Mucosa of gallbladder (tissue), 1 donor: ENCODE measurements around the gene TAF8. TPM values are rescaled to one million over a fixed set of nuclear protein-coding genes. Genes with fewer than 3 reads are reported as not detected.

ENCODE experiments used
- DNase-seq: peaks from one replicate; pipeline ENCODE4 v3.0.0-alpha.2; 2020; ENCODE audit warnings: low spot score
- total RNA-seq: library from RNA; stranded (reverse); gene quantifications from one replicate; pipeline ENCODE4 v1.2.1, GENCODE V29; 2021
- donor health status: DM: no; HTN: no; CAD: no.

Gene TAF8
- total RNA-seq, 1 donor from 2014 or later = 26.3 TPM

DNA sequence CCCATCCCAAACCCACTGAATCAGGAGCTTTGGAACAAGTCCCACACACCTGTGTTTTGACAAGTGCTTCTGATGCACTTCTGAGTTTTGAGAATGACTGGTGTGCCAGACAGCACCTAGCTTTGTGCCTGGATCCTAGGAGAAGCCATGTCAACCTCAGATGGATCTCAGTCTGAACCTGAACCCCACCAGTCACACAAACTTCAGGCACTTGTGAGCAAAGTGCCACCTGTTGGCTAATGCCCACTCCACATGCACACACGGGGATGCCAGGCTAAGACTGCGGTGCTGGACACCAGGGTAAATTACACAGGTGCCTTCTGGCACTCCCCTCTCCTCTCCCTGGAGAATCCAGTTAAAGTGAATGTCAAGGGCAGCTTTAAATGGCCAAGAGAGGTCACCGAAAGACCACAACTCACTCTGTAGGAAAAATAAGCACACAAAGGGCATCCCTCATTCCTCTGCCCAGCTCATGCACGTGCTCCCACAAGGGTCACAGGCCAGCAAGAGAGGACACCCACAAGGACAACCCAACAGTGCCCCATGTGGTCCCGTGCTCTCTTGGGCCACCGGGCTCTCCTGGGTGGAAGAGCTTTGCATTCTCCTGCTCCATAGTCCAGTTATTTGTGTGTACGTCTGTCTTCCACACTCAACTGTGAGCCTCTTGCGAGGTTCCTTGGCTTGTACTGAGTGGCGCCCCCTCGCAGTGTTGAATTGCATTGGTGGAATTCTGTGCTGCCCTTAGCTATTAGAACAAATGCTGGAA is 45.6 kb downstream of the TAF8 start:
- DNase-seq = no peak

DNA sequence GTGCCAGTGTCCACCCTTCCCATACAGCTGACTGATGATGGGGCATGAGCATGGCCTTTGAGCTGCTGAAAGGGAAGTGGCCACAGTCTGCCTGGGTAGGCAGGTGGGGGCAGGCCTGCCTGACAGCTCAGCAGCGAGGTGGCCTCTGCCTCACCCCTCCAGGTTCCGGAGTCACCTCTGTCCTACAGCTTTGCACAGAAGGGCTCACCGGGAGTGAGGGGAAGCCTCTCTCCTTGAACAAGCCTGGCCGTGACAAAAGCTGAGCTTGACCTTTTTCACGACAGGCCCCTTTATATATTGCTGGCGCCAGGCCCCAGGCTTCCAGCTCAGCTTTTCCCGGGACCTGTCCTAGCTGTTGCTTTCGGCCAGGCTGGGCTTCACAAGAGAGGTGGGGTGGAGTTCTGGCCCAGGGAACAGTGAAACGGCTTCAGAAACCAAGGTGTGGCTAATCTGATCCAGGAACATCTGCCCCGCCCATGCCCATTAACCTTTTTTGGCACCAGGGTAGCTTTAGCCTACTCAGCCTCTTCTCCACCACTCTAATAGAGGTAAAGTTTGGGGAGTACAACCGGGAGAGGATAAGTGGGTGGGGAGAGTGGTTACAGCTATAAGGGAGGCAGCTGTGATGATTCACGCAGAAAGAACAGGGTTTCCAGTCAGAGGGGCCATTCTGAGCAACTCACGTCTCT is 49.2 kb downstream of the TAF8 start:
- DNase-seq = peak; percentile 44

DNA sequence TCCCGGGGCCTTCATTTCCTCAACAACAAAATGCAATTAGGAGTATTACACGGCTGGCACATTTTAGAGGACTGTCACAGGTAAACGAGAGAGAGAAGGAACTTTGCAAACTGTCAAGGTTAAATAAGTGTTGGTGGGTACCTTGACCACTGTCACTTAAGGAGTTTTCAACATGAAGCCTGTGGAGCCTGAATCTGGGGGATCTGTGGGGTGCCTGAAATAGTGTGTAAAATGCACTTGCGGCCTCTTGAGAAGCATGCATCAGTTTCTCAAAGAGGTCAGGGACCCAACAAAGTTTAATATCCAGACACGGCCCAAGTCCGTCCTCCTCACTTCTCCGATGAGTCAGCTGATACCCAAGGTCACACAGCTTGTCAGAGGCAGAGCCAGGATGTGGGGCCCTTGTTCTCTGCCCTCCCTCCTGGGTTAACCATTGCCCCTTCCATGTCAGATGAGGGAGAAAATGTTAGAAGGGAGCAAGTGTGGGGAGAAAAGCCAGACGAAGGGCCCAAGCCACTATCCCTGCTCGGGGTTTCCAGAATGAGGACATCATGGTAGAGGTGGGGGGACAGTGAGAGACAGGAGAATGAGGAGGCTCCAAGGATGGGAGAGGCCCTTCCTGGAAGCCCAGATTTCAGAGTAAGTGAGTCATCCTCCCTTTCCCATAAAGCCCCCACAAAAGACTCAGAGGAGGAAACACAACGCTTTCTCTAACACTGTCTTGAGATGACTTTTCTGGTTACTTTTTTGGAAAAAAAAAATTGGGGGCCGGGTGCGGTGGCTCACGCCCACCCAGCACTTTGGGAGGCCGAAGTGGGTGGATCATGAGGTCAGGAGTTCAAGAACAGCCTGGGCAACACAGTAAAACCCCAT is 49.9 kb downstream of the TAF8 start:
- peak; percentile 45 for DNase-seq

DNA sequence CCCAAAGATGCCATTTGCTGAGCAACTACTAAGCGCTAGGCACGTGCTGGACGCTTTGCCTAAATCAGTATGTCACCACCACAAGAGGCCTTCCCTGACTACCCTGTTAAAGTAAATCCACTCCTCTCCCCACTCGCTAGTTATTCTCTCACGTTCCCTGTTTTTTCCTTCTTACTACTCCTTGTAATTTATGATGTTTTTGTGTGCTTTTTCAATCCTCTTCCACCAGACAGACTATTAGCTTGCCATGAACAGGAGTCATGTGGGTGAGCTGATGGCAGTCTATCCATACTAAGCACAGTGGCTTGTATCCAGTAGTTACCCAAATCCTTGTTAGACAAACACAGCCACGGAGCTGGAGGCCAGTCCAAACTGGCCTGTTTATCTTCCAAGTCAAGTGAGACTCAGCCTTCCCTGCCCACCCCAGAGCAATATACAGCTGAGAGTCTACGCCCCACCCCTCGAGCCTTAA is 50.9 kb downstream of the TAF8 start:
- no peak for DNase-seq

DNA sequence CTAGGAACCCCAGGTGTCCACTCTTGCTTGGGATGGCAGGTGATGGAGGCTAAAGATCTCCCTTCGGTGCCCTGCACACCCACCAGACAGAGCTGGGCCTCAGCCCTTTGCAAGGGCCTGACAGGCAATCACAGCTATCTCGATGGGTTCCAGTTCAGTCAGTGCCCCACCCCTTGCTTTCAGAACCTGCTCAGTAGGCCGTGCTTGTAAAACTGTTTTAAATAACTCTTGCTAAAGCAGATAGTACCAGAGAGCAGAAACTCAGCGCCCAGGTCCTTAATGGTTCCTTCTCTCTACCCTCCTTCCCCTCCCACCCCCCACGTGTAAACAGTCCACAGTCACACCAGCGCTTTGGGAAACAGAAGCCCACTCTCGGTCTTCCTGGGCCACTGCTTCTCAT is 52.9 kb downstream of the TAF8 start:
- no peak for DNase-seq

DNA sequence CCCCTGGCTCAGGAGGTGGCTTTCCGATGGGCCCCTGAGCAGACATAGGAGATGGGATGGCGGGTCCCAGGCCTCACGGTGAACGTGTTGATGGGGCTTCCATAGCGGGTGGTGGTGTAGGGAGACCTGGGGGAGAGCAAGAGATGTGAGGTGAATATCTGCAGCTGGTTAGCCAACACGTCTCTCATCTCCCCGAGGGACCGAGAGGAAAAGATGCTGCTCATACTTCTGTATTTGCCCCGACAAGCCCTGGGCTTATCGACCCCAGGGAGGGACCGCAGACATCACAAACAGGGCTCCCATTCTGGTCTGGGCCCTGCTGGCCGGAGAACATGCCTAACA is 53.4 kb downstream of the TAF8 start:
- DNase-seq = no peak

DNA sequence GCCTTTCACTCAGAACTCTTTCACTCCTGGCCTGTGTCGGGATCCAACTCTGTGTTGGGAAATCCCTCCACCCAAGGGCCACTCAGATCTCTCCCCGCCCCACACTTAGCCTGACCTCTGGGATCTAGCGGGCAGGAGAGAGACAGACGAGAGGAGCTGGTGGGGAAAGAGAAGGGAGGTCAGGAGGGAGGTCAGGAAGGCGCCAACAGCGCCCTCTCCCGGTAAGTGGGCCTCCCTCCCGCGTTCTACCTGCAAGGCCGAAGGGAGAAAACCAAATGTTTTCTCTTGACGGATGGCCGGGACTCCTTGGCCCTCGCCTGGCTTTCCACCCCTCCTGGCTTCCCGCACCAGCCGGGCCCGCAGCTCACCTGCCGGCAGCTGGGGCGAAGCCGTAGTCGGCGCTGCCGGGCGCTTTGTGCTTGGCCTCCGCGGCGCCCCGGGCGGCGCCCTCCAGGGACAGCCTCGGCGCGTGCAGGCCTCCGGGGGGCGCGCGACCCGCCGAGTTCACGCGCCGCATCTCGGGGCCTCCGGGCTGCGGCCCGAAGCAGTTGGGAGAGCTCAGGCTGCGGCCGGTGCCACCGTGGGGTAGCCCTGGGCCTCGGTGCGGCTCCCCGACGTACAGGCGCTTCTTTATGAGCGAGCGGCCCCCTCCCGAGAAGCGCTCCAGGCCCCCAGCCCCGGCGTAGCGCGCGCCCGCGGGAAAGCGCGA is 53.9 kb downstream of the TAF8 start:
- DNase-seq = no peak

DNA sequence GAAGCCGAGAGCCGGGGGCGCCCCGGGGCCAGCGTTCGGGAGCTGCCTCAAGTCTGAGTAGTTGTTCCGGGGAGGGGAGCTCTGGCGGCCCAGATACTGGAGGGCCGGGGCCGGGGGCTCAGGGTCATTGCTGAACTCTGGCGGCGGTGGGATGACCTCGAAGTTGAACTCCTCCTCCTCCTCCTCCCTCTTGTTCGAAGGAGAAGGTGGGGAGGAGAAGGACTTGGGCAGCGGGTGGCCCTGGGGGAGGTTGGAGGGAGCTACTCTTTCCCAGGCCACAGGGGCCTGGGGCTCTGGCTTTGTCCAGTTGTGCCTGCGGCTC is 54.4 kb downstream of the TAF8 start:
- no peak for DNase-seq

DNA sequence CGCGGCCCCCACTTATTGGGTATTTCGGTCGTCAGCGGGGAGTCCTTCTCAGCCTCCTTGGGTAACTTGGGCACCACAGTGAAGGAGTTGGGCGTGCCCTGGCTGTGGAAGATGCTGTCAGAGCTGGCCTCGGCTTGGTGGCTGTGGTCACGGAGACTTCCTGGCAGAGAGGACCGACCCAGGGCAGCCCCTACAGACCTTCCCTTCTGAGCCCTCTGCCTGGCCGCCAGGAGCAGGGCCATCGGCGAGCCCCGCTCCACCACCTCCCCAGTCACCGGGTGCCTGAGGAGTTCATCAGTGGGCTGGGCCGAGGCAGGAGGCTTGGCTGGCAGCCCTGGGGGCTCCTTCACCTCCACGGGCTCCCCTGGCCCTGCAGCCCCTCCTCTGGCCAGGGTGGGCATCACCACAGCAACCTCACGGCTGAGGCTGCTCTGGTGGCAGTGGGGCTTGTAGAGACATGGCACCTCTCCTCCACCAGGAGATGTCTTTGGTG is 54.9 kb downstream of the TAF8 start:
- no peak for DNase-seq

DNA sequence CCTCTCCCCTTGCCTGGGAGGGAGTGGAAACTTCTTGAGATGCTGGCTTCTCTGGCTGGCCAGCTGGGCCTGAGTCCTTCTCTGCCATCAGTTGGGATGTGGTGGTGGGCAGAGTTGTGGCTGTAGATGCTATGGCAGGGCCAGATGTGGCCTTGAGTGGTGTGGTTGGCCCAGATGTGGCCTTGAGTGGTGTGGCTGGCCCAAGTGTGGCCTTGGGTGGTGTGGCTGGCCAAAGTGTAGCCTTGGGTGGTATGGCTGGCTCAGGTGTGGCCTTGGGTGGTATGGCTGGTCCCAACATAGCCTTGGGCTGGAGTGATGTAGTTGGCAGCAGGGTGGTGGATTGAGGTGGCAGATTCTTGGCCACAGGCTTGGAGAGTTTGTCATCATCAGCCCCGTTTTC is 55.4 kb downstream of the TAF8 start:
- DNase-seq = no peak

DNA sequence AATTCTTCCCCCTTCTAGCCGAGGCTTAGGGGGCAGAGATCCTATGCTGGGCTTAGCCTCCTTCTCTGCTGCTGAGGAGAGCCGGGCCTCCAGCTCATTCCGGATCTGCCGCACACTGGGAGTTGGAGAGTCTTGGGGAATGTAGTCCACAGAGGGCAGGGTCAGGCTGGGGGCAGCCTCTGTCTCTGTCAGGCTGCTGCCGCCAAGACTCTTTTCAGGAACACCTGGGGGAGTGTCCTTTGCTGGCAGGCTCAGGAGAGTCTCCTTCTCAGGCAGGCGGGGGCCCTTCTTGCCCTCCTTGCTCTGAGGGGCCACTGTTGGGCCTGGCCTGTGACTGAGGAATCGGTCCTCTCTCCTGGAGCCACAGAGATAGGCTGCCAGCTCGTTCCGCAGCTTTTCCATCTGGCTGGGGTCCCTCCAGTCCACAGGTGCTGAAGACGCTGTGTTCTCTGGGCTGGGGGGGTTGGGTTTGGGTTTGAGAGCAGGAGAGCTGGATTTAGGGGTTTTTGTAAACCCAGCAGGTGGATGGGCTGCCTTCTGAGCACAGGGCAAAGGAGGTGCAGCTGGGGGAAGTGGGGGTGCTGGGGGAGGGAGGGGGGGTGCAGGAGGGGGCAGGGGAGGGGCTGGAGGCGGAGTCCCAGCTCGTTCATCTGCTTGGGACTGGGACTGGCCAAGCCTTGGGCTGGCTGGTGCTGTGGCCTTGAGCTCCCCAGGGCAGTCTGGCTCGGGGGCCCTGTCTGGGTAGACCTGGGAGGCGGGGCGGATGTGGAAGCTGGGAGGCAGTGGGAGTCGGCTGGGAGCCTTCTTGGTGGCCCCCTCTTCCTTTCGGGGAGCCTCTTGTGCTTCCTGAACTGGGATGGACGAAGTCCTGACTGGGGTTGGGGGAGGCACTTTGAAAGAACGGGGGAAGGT is 56.0 kb downstream of the TAF8 start:
- no peak for DNase-seq

DNA sequence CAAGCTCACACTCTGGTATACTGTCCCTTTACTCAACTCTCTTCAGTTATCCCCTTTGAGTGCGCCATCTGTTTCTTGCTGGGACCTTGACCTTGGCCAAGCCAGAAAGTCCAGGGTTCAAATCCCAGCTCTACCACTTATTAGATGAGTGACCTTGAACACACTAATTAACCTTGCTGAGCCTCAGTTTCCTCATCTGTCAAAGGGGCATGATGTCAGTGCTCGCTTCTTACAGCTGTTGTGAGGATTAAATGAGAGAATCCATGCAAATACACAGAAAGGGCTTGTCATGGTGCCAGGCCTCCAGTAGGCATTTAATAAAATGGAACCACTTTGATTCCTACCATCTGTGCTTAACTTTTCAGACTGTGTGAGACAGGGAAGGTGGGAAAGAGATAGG is 57.7 kb downstream of the TAF8 start:
- DNase-seq = no peak

DNA sequence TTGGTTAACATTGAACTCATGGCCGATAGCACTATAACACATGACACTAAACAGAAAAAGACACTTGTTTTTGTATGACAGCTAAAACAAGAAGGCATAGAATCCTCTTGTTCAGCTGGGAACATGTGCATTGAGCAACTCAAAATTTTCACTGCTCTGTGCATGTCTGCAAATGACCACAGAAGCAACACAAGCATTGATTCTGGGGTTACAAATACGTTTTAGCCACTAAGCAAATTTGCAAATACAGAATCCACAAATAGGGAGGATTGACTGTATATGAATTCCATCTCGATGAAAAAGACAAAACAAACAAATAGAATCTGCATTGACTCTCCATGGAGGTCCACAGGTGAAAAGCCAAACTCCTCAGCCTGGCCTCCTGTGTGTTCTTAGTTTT is 60.4 kb downstream of the TAF8 start:
- no peak for DNase-seq

DNA sequence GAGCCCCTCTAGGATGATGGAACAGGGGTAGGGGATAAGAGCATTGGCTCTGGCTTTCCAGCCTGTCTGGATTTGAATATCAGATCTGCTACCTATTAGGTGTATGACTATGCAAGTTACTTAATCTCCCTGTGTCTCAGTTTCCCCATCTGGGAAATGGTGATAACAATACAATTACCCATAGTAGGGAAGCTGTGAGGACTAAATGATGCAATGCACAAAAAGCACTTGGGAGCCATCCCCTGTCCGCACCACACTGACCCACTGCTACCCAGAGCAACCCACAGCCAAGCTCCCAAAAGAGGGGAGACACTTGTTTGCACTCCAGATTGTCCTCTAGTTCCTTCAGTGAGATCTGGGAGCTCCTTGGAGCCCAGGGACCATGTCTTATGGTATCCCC is 62.0 kb downstream of the TAF8 start:
- no peak for DNase-seq

DNA sequence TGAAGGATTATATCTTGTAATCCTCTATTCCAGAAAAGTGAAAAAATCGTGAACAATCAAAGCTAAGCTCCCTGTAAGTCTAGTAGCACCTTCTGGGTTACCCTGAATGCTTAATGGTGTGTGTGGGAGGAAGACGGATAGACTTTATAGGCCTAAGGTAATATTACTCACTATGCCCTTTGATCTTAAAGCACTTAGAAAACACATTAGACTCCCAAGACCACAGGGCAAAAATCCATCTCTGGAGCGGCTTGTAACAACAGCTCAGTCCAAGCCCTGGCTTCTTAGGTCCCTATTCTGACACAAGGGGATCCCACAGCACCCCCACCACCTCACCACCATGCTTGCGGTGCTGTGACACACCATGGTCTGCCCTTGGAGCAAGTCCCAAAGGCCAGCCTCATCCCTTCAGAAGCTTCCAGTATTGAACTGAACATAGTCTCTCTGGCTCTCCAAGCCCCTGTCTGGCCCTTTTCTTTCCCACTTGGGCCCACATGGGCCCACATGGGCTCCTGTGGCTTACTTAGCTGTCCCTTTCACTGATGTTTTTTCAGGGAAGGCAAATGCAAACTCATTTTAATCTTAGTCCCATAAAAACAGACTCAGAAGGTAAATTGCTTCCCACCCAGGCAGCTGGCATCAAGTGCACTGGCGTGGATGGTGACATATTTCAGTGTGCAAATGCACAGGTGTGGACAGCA is 63.8 kb downstream of the TAF8 start:
- DNase-seq = no peak

DNA sequence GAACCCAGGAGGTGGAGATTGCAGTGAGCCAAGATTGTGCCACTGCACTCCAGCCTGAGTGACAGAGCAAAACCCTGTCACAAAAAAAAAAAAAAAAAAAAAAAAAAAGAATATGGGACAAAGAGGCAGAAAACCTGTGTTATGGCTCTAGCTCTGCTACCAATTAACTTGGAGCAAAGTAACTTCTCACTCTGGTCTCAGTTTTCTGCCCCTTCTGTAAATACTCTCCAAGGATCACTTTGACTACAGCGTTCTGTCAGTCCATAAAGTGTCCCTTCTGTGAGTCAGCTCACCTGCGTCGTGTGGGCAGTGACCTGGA is 67.5 kb downstream of the TAF8 start:
- no peak for DNase-seq

DNA sequence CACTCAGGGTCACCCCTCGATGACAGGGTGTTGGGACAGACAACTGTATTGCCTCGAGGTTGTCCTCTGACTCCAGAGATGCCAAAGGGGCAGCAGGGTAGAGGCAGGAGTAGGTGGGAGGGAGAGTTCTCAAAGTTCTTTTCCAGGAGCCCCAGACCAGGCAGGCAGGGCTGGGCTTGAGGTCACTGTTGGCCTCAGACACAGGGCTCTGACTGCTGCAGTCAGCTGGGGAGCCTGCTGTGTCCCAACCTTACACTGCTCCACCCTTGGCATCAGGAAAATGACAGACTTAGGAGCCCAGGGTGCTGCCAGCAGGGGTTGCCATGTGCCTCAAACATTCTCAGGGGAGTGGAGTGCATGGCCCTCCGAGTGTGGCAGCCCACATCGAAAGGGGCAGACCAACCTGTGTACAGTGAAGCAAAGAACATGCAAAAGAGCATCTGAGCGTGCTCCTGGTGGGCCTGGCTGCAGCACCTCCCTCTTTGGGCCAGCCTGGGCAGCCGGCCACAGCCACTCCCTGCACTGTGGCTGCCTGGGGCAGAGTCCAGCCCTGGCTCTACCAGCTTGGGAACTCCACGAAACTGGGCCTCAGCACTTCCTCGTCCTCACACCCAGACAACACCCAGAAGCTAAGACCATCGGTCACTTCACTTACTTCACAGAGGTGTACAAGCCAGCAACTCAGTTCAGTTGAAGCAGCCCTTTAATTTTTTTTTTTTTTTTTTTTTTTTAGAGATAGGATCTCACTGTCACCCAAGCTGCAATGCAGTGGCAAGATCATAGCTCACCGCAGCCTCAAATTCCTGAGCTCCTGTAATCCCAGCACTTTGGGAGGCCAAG is 68.1 kb downstream of the TAF8 start:
- DNase-seq = peak; percentile 91

DNA sequence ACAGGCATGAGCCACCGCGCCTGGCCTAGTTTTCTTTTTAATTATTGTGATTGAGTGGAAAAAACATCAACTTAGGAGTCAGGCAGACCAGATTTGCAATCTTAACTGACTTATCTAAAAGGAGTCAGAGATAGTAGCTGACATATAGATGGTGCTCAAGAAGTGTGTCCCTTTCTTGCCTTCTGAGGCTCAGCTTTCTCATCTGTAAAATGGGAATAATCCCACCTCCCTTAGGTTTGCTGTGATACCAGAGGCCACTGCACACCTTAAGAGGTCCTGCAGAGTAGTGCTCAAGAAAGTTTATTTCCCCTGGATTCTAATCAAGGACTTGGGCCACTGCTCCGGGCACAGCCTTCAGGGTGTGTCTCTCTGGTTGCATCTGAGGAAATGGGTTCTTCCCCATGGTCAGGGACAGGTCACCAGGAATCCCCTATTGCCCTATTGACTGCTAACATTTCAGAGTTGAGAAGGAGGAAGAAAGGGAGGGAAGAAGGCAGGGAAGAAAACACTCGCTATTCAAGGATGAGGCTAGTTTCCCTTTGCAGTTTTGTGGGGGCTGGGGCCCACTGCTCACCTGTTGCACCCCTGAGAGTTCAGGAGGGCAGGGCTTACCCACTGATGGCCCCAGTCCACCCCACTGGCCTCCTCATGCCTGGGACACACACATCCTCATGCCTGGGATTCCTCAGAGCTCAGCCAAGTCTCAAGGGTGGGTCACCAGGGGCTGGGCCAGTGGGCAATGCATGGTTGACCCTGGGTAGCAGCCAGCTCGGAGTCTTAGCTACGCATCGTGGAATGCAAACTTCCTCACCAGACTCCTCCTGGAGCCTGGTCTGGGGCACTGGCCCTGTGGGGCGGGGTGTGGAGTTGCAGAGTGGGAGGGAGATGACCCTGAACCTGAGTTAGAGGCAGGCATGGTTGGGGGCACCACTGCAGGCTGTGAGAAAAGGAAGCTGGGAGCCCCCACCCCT is 70.9 kb downstream of the TAF8 start:
- DNase-seq = no peak
